OCI-LY7 (cell line): ENCODE measurements around the gene ANKS1B. TPM values are rescaled to one million over a fixed set of nuclear protein-coding genes. Genes with fewer than 3 reads are reported as not detected.

Experiments used
- BruUV-seq: library from RNA; stranded (reverse); fragments of 400-500 nt; replicated peaks from 2 replicates; lab custom pipeline; 2021; lab: Mats Ljungman, UMichigan
- CTCF ChIA-PET: fragments of 300-600 bp; sonication (Branson Sonifier 250); formaldehyde crosslinking; loops from one replicate; lab custom pipeline; 2022; ENCODE audit warnings: antibody characterized with exemption; ENCODE audit not compliant: unreplicated experiment; lab: Charles Lee
- POLR2A ChIA-PET: fragments of 300-600 bp; sonication (Branson Sonifier 250); formaldehyde crosslinking; loops from one replicate; lab custom pipeline; 2022; ENCODE audit warnings: antibody characterized with exemption; lab: Charles Lee
- DNase-seq: peaks from one replicate; pipeline ENCODE4 v3.0.0-alpha.2; 2015; ENCODE audit warnings: low spot score
- H2AFZ ChIP-seq: fragments of 200-600 bp; sonication (generic), shearing (Covaris generic); 2 replicates; pipeline ENCODE4 v1.6.1; 2014; ENCODE audit warnings: mild to moderate bottlenecking, antibody characterized with exemption, low read length, moderate library complexity
- H3K27ac ChIP-seq: fragments of 200-600 bp; sonication (generic); 2 replicates; pipeline ENCODE4 v1.5.1; 2014; ENCODE audit warnings: mixed run types, low read depth, mild to moderate bottlenecking, moderate library complexity, low read length, inconsistent platforms; ENCODE audit not compliant: poor library complexity, severe bottlenecking
- H3K36me3 ChIP-seq: fragments of 200-600 bp; sonication (generic); 2 replicates; pipeline ENCODE4 v1.6.1; 2014; ENCODE audit warnings: mild to moderate bottlenecking, antibody characterized with exemption, low read length, moderate library complexity, mixed read lengths; ENCODE audit not compliant: insufficient read depth
- H3K4me1 ChIP-seq: fragments of 200-600 bp; sonication (generic); 2 replicates; pipeline ENCODE4 v1.5.1; 2014; ENCODE audit warnings: mild to moderate bottlenecking, low read length; ENCODE audit not compliant: insufficient read depth, poor library complexity, severe bottlenecking
- H3K4me2 ChIP-seq: fragments of 200-600 bp; sonication (generic); 2 replicates; pipeline ENCODE4 v1.6.1; 2014; ENCODE audit warnings: mild to moderate bottlenecking, low read length
- H3K4me3 ChIP-seq: fragments of 200-600 bp; sonication (generic); 2 replicates; pipeline ENCODE4 v1.5.1; 2014; ENCODE audit warnings: mild to moderate bottlenecking, low read depth, low read length; ENCODE audit not compliant: poor library complexity, severe bottlenecking
- H3K79me2 ChIP-seq: fragments of 200-600 bp; sonication (generic); 2 replicates; pipeline ENCODE4 v1.6.1; 2016; ENCODE audit warnings: low read depth, mild to moderate bottlenecking, low read length, moderate library complexity, mixed read lengths; ENCODE audit not compliant: insufficient read depth
- H3K9me2 ChIP-seq: fragments of 200-600 bp; sonication (generic); 2 replicates; pipeline ENCODE4 v1.6.1; 2016; ENCODE audit warnings: mild to moderate bottlenecking, low read length, mixed read lengths; ENCODE audit not compliant: insufficient read depth
- H3K9me3 ChIP-seq: fragments of 200-600 bp; sonication (generic); 2 replicates; pipeline ENCODE4 v1.6.1; 2014; ENCODE audit warnings: mild to moderate bottlenecking, mixed run types, low read length, mixed read lengths
- H4K20me1 ChIP-seq: fragments of 200-600 bp; sonication (generic); 2 replicates; pipeline ENCODE4 v1.6.1; 2014; ENCODE audit warnings: mild to moderate bottlenecking, antibody characterized with exemption, low read length, moderate library complexity, mixed read lengths; ENCODE audit not compliant: insufficient read depth
- EZH2phosphoT487 ChIP-seq: fragments of 200-600 bp; sonication (generic); IDR thresholded peaks from 2 replicates; pipeline ENCODE4 v1.6.1; 2018; ENCODE audit warnings: low read depth, borderline replicate concordance, mild to moderate bottlenecking, mixed run types, antibody characterized with exemption, low read length, moderate library complexity, mixed read lengths
- intact Hi-C: fragments of 100-400 bp; cut with micrococcal nuclease; formaldehyde crosslinking; loops from one replicate; pipeline ENCODE4 v1.10.0; 2022; ENCODE audit not compliant: unreplicated experiment
- total RNA-seq, 2 experiments: library from RNA; depleted of rRNA in 1 of 2; stranded (reverse); fragments of >200 nt in 1 of 2; shearing (Covaris generic) in 1 of 2; gene quantifications; 2 replicates each; pipeline ENCODE4 v1.2.3, GENCODE V29; 2014 to 2022
- TF ChIP-seq, protein P1 (sequence below): fragments of 200-600 bp; sonication (generic); conservative IDR thresholded peaks from 2 replicates; pipeline ENCODE4 v1.5.1; 2014; ENCODE audit warnings: mild to moderate bottlenecking, antibody characterized with exemption, low read length, moderate library complexity, mixed read lengths

ANKS1B gene
- total RNA-seq, 2 experiments from 2014 or later = 2.9 to 6.0 TPM

DNA sequence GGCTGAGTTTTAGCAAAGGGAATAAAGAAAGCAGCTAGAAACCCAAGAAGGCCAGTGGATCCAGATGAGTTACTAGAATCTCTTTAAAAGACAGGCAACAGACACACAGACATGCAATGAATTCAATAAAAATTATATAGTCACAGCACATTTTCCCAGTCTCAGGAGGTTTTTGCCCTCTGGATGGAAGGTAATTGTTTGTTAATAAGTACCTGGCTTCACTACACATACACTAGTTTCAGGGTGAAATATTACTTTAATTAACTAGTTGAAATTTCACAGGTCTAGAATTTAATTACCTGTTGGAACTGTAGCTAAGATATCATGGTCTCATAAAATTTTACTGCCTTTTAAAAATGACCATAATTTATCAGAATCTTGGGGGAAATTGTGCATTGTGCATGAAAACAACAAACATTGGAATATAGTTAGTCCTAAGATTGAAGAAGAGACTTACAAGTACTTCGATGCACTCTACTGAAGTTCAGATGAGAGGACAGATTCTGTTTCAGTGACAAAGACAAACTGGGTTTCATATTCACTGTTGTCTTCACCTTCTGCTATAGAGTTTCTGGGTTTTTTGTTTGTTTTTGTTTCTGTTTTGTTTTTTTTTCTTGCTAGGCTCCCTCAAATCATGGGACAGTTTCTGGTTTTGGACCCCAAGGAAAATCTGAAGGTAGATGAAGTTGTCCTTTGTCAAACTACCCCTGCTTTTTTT lies 614.2 kb downstream of the ANKS1B start:
- Histone ChIP-seq H3K4me3 (no peak overlapping the region), H3K79me2 (no peaks in the 10 kb centered on the region), H3K9me2 (no peaks in the 10 kb centered on the region), H4K20me1 (no peaks in the 10 kb centered on the region), H3K4me1 (peaks cover 8% of the 10 kb centered on the region), H2AFZ (0 out of 2 replicates have a peak overlapping the region, but pooled peaks have one; percentile 24), H3K36me3 (no peaks in the 10 kb centered on the region; the same call in 1 of the 2 replicates), H3K4me2 (no peak overlapping the region), H3K27ac (no peak overlapping the region), H3K9me3 (no peaks in the 10 kb centered on the region; the same call in 1 of the 2 replicates)
- TF ChIP-seq, protein P1, sequence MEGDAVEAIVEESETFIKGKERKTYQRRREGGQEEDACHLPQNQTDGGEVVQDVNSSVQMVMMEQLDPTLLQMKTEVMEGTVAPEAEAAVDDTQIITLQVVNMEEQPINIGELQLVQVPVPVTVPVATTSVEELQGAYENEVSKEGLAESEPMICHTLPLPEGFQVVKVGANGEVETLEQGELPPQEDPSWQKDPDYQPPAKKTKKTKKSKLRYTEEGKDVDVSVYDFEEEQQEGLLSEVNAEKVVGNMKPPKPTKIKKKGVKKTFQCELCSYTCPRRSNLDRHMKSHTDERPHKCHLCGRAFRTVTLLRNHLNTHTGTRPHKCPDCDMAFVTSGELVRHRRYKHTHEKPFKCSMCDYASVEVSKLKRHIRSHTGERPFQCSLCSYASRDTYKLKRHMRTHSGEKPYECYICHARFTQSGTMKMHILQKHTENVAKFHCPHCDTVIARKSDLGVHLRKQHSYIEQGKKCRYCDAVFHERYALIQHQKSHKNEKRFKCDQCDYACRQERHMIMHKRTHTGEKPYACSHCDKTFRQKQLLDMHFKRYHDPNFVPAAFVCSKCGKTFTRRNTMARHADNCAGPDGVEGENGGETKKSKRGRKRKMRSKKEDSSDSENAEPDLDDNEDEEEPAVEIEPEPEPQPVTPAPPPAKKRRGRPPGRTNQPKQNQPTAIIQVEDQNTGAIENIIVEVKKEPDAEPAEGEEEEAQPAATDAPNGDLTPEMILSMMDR = no peak
- no peak for TF ChIP-seq EZH2phosphoT487
- intact Hi-C loops = no loop called here
- BruUV-seq = no TSS peak
- ChIA-PET CTCF (no interaction called here), POLR2A (interaction anchor here (0.6 to 1.1 kb wide), 3 partner anchors 21 to 753 kb away, joined by 3 to 4 read pairs (median 3); no protein-coding TSS in a partner anchor)
- no peak for DNase-seq

DNA sequence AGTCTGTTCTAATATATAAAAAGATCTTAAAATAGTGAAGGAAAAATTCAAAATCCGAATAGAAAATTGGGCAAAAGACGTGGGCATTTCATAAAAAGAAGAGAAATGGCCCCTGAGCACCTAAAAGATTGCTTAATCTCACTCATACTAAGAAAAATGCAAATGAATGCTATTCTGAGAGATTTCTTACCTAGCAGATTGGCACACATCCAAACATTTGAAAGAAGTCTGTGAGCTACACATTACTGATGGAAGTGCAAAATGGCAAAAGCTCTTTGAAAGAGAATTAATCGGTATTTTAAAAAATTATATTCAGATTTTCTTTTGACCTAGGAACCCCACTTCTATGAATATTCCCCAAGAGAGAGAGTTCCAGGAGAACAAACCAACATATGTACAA lies 617.6 kb downstream of the ANKS1B start:
- H3K4me1 ChIP-seq = peaks cover 8% of the 10 kb centered on the region
- POLR2A ChIA-PET = no interaction called here
- H3K4me3 ChIP-seq = no peak overlapping the region
- no peak overlapping the region for H3K27ac ChIP-seq
- H4K20me1 ChIP-seq = no peaks in the 10 kb centered on the region
- CTCF ChIA-PET = no interaction called here
- no peaks in the 10 kb centered on the region for H3K79me2 ChIP-seq
- H3K36me3 ChIP-seq = no peaks in the 10 kb centered on the region; the same call in 1 of the 2 replicates
- 0 out of 2 replicates have a peak overlapping the region, but pooled peaks have one; percentile 26 for H2AFZ ChIP-seq
- no peak for DNase-seq
- no peak overlapping the region for H3K4me2 ChIP-seq
- H3K9me2 ChIP-seq = no peaks in the 10 kb centered on the region
- no peaks in the 10 kb centered on the region; the same call in 1 of the 2 replicates for H3K9me3 ChIP-seq
- BruUV-seq = no TSS peak
- no peak for TF ChIP-seq EZH2phosphoT487
- TF ChIP-seq, protein P1 = no peak
- intact Hi-C loops = no loop called here

DNA sequence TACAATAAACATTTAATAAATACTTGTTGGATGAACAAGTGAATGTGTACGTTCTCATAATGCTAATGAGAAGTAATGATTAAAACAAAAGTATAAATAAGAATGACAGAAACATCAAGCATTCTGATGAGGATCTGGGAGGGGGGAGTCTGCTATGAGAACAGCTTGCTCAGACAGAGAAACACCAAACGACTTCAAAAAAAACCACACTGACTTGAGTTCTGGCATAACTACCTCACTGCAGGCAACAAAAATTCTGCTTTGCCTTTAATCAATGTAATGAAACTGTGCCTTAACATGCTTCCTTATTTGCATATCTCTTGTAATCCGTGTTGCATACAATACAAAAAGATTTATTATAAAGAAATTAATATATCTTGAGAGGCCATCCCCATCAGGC lies 632.5 kb downstream of the ANKS1B start:
- Histone ChIP-seq H3K4me1 (no peaks in the 10 kb centered on the region), H3K79me2 (no peaks in the 10 kb centered on the region), H4K20me1 (no peaks in the 10 kb centered on the region), H3K36me3 (no peaks in the 10 kb centered on the region; the same call in 1 of the 2 replicates), H2AFZ (peak overlapping the region; percentile 40; the same call in 1 of the 2 replicates), H3K9me2 (no peaks in the 10 kb centered on the region), H3K27ac (no peak overlapping the region), H3K4me2 (no peak overlapping the region), H3K9me3 (peaks cover 21% of the 10 kb centered on the region), H3K4me3 (no peak overlapping the region)
- TF ChIP-seq, protein P1 = no peak
- no peak for TF ChIP-seq EZH2phosphoT487
- DNase-seq = no peak
- ChIA-PET POLR2A (interaction anchor here (0.6 kb wide), 1 partner anchor 68 kb away, joined by 3 read pairs; no protein-coding TSS in a partner anchor), CTCF (no interaction called here)
- intact Hi-C loops = no loop called here
- BruUV-seq = no TSS peak
